K562 (cell line): ENCODE results near the gene HSPA1L. TPM values are rescaled to one million over a fixed set of nuclear protein-coding genes. Genes with fewer than 3 reads are reported as not detected.
A peak's percentile ranks its signal among the peaks of the same experiment; 100 is the strongest.

Experiments used
- ELF4 ChIP-seq: fragments of 450-650 bp; formaldehyde crosslinking; IDR thresholded peaks from 2 replicates; pipeline ENCODE4 v1.4.0; 2022; ENCODE audit warnings: missing genetic modification characterization
- HOXB6 ChIP-seq: fragments of 250-450 bp; sonication (Bioruptor Pico); IDR thresholded peaks from 2 replicates; pipeline ENCODE4 v1.5.1; 2022; ENCODE audit warnings: mild to moderate bottlenecking, borderline replicate concordance
- ILF3 ChIP-seq: fragments of 450-650 bp; IDR thresholded peaks from 2 replicates; pipeline ENCODE4 v1.6.1; 2018; ENCODE audit warnings: antibody characterized with exemption, mild to moderate bottlenecking, moderate library complexity, borderline replicate concordance
- ILK ChIP-seq: fragments of 450-650 bp; IDR thresholded peaks from 2 replicates; pipeline ENCODE4 v1.6.1; 2016; ENCODE audit warnings: missing genetic modification characterization, low read depth, mild to moderate bottlenecking, missing compliant biosample characterization, moderate library complexity, borderline replicate concordance
- KAT2B ChIP-seq: IDR thresholded peaks from one replicate; pipeline ENCODE4 v1.6.1; 2012; ENCODE audit warnings: low read depth, mild to moderate bottlenecking, control low read depth, inconsistent platforms, low read length, moderate library complexity
- LEF1 ChIP-seq: fragments of 450-650 bp; IDR thresholded peaks from 2 replicates; pipeline ENCODE4 v1.6.1; 2016; ENCODE audit warnings: mild to moderate bottlenecking
- MAZ ChIP-seq, 2 experiments: fragments of 450-650 bp in 1 of 2; sonication (generic) in 1 of 2; formaldehyde crosslinking; IDR thresholded peaks in 1 of 2; conservative IDR thresholded peaks in 1 of 2; 2 replicates each; pipeline versions ENCODE4 v1.4.0 to v1.5.0; 2020; ENCODE audit warnings: mild to moderate bottlenecking in 1 of 2, missing genetic modification reagents in 1 of 2
- NFYB ChIP-seq: IDR thresholded peaks from 2 replicates; pipeline ENCODE4 v1.6.1; 2011; ENCODE audit warnings: mild to moderate bottlenecking, moderate library complexity; ENCODE audit not compliant: insufficient read length; ENCODE audit errors: extremely low read depth
- NR1H2 ChIP-seq: sonication (generic); formaldehyde crosslinking; IDR thresholded peaks from 2 replicates; pipeline ENCODE4 v1.4.0; 2020; ENCODE audit warnings: mild to moderate bottlenecking, missing genetic modification reagents
- RFX1 ChIP-seq: fragments of 450-650 bp; IDR thresholded peaks from 2 replicates; pipeline ENCODE4 v1.6.1; 2016; ENCODE audit warnings: mild to moderate bottlenecking, moderate library complexity
- RFX7 ChIP-seq: fragments of 250-450 bp; sonication (Bioruptor Pico); IDR thresholded peaks from 2 replicates; pipeline ENCODE4 v1.5.1; 2021; ENCODE audit warnings: mild to moderate bottlenecking
- TBP ChIP-seq: optimal IDR thresholded peaks from 2 replicates; pipeline ENCODE3; 2011; ENCODE audit warnings: low read depth, low read length, improper control_type of control experiment
- TEAD4 ChIP-seq, 2 experiments: sonication (generic) in 1 of 2; formaldehyde crosslinking in 1 of 2; IDR thresholded peaks; 2 replicates each; pipeline versions ENCODE4 v1.6.1 to v1.8.0; 2012 to 2022; ENCODE audit warnings: borderline replicate concordance in 1 of 2, inconsistent platforms in 1 of 2, low read length in 1 of 2, mild to moderate bottlenecking in 1 of 2, missing genetic modification reagents in 1 of 2
- ZNF445 ChIP-seq: fragments of 250-450 bp; sonication (Bioruptor Pico); IDR thresholded peaks from 2 replicates; pipeline ENCODE4 v1.4.0; 2020; ENCODE audit warnings: low read depth, mild to moderate bottlenecking, moderate library complexity
- polyA plus RNA-seq, 8 experiments: library from polyadenylated mRNA; depleted of rRNA in 4 of 8; stranded (reverse) in 5 of 8; unstranded in 3 of 8; fragments of >200 nt; fragmentation: Nextera tagmentation in 2 of 8; fragmentation: Illumina TruSeq in 1 of 8; extraction: Ambion mirVana in 2 of 8; extraction: Trizol in 1 of 8; gene quantifications; 2 replicates each; pipeline versions ENCODE4 v1.2.1 to v1.2.3, GENCODE V29; 2011 to 2014; ENCODE audit warnings: inconsistent platforms in 1 of 8, missing spikeins in 1 of 8
- total RNA-seq, 7 experiments: library from RNA; depleted of rRNA in 6 of 7; stranded (reverse); fragments of >200 nt in 6 of 7; fragmentation: Illumina TruSeq in 2 of 7; extraction: Trizol in 2 of 7; gene quantifications; 2 replicates each; pipeline versions ENCODE4 v1.2.1 to v1.2.3, GENCODE V29; 2011 to 2021; ENCODE audit warnings: low replicate concordance in 1 of 7
- TF ChIP-seq, protein P1 (sequence below): IDR thresholded peaks from 2 replicates; pipeline ENCODE4 v1.6.1; 2014; ENCODE audit warnings: antibody characterized with exemption
- TF ChIP-seq, protein P2 (sequence below): fragments of 450-650 bp; formaldehyde crosslinking; IDR thresholded peaks from 2 replicates; pipeline ENCODE4 v1.4.0; 2022; ENCODE audit warnings: mild to moderate bottlenecking, moderate library complexity
- TF ChIP-seq, protein P3 (sequence below): sonication (generic); formaldehyde crosslinking; IDR thresholded peaks from 2 replicates; pipeline ENCODE4 v1.8.0; 2022; ENCODE audit warnings: missing genetic modification reagents, mild to moderate bottlenecking, moderate library complexity, borderline replicate concordance
- TF ChIP-seq, protein P4 (sequence below): fragments of 450-650 bp; IDR thresholded peaks from 2 replicates; pipeline ENCODE4 v1.6.1; 2018; ENCODE audit warnings: mild to moderate bottlenecking, low read depth; ENCODE audit not compliant: partially characterized antibody
- TF ChIP-seq, protein P5 (sequence below): IDR thresholded peaks from 3 replicates; pipeline ENCODE4 v1.6.1; 2011; ENCODE audit warnings: borderline replicate concordance, mild to moderate bottlenecking, moderate library complexity; ENCODE audit not compliant: insufficient read length; ENCODE audit errors: extremely low read depth

Gene HSPA1L
- total and polyA plus RNA-seq, 9 of the 15 experiments (the other 6 are each of a cell fraction or from before 2014, with no cell fraction given) = 0.14 to 2.1 (median 1.3) TPM

DNA sequence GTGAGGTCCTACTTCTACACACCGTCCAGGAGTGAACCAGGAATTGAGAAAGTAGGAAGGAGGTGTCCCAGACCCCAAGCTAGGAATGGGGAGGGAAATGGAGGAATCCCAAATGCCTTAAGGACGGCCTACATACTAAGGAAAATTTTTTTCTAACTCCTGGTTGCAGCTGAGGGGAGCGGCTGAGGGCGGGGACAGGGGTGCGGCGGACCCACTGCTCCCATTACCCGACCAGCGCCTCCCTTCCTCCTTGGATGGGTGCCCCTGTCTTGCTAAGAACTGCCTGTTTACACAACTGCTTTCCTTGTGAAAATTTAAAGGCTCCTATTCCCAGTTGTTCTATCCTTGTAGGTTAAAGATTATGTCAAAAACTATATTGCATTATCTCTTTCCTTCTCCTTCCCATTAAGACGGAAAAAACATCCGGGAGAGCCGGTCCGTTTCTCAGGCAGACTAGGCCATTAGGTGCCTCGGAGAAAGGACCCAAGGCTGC, 11.8 kb upstream of the HSPA1L start (continued):
- TF ChIP-seq, protein P1, sequence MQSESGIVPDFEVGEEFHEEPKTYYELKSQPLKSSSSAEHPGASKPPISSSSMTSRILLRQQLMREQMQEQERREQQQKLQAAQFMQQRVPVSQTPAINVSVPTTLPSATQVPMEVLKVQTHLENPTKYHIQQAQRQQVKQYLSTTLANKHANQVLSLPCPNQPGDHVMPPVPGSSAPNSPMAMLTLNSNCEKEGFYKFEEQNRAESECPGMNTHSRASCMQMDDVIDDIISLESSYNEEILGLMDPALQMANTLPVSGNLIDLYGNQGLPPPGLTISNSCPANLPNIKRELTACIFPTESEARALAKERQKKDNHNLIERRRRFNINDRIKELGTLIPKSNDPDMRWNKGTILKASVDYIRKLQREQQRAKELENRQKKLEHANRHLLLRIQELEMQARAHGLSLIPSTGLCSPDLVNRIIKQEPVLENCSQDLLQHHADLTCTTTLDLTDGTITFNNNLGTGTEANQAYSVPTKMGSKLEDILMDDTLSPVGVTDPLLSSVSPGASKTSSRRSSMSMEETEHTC = no peak
- TF ChIP-seq, protein P2, sequence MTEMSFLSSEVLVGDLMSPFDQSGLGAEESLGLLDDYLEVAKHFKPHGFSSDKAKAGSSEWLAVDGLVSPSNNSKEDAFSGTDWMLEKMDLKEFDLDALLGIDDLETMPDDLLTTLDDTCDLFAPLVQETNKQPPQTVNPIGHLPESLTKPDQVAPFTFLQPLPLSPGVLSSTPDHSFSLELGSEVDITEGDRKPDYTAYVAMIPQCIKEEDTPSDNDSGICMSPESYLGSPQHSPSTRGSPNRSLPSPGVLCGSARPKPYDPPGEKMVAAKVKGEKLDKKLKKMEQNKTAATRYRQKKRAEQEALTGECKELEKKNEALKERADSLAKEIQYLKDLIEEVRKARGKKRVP (CRISPR knock-in tag) = 0 out of 2 replicates have a peak, but pooled peaks have one; percentile 71
- TF ChIP-seq LEF1 (no peak), NFYB (no peak), RFX1 (no peak), TEAD4 (IDR thresholded peaks at IDR 0.05; ENCODE audit: low read length) (no peak; the same call in 1 of the 2 replicates), TEAD4 (CRISPR knock-in tag; IDR thresholded peaks at IDR 0.05; ENCODE audit: borderline replicate concordance) (no peak), MAZ (CRISPR knock-in tag; conservative IDR thresholded peaks at IDR 0.05 in 1 of 2, IDR thresholded peaks at IDR 0.05 in 1 of 2) (peak; percentile 28 to 37; a peak in 2 of 4 replicates), RFX7 (CRISPR knock-in tag) (peak; percentile 66; the same call in 1 of the 2 replicates), KAT2B (peak; percentile 48), ZNF445 (no peak), NR1H2 (CRISPR knock-in tag) (no peak), HOXB6 (CRISPR knock-in tag) (peak; percentile 64; the same call in 1 of the 2 replicates), ILK (no peak), ELF4 (CRISPR knock-in tag) (peak; percentile 81; the same call in 1 of the 2 replicates), TBP (no peak), ILF3 (no peak)
- TF ChIP-seq, protein P3, sequence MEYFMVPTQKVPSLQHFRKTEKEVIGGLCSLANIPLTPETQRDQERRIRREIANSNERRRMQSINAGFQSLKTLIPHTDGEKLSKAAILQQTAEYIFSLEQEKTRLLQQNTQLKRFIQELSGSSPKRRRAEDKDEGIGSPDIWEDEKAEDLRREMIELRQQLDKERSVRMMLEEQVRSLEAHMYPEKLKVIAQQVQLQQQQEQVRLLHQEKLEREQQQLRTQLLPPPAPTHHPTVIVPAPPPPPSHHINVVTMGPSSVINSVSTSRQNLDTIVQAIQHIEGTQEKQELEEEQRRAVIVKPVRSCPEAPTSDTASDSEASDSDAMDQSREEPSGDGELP = 0 out of 2 replicates have a peak, but pooled peaks have one; percentile 56
- TF ChIP-seq, protein P4, sequence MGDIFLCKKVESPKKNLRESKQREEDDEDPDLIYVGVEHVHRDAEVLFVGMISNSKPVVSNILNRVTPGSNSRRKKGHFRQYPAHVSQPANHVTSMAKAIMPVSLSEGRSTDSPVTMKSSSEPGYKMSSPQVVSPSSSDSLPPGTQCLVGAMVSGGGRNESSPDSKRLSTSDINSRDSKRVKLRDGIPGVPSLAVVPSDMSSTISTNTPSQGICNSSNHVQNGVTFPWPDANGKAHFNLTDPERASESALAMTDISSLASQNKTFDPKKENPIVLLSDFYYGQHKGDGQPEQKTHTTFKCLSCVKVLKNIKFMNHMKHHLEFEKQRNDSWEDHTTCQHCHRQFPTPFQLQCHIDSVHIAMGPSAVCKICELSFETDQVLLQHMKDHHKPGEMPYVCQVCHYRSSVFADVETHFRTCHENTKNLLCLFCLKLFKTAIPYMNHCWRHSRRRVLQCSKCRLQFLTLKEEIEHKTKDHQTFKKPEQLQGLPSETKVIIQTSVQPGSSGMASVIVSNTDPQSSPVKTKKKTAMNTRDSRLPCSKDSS = no peak
- TF ChIP-seq, protein P5, sequence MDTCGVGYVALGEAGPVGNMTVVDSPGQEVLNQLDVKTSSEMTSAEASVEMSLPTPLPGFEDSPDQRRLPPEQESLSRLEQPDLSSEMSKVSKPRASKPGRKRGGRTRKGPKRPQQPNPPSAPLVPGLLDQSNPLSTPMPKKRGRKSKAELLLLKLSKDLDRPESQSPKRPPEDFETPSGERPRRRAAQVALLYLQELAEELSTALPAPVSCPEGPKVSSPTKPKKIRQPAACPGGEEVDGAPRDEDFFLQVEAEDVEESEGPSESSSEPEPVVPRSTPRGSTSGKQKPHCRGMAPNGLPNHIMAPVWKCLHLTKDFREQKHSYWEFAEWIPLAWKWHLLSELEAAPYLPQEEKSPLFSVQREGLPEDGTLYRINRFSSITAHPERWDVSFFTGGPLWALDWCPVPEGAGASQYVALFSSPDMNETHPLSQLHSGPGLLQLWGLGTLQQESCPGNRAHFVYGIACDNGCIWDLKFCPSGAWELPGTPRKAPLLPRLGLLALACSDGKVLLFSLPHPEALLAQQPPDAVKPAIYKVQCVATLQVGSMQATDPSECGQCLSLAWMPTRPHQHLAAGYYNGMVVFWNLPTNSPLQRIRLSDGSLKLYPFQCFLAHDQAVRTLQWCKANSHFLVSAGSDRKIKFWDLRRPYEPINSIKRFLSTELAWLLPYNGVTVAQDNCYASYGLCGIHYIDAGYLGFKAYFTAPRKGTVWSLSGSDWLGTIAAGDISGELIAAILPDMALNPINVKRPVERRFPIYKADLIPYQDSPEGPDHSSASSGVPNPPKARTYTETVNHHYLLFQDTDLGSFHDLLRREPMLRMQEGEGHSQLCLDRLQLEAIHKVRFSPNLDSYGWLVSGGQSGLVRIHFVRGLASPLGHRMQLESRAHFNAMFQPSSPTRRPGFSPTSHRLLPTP = no peak
